CD14-positive monocyte (primary cell): ENCODE data around the gene EMILIN3. TPM values are rescaled to one million over a fixed set of nuclear protein-coding genes. Genes with fewer than 3 reads are reported as not detected.

ENCODE experiments used
- DNase-seq, 3 donors: peaks; one replicate each; pipeline ENCODE4 v3.0.0-alpha.2; 2011 to 2022
- H2AFZ ChIP-seq: 2 replicates; pipeline ENCODE4 v1.6.0; 2012; ENCODE audit warnings: mild to moderate bottlenecking, low read depth, low read length, inconsistent platforms; ENCODE audit not compliant: insufficient read depth, poor library complexity, severe bottlenecking
- H3K27ac ChIP-seq, 2 donors: 1 replicate in 1 of 2; 2 replicates in 1 of 2; pipeline ENCODE4 v1.5.1; 2012 to 2013; ENCODE audit warnings: low read length in 2 of 2, control low read depth in 1 of 2, inconsistent platforms in 1 of 2, low read depth in 1 of 2, mild to moderate bottlenecking in 1 of 2
- H3K27me3 ChIP-seq, 2 donors: one replicate each; pipeline versions ENCODE4 v1.6.0 to v1.6.1; 2011 to 2013; ENCODE audit warnings: low read length in 2 of 2; ENCODE audit not compliant: control insufficient read depth in 2 of 2, insufficient read depth in 2 of 2
- H3K36me3 ChIP-seq, 2 donors: replicated peaks in 1 of 2; 1 replicate in 1 of 2; 2 replicates in 1 of 2; pipeline versions ENCODE4 v1.5.1 to v1.6.1; 2012 to 2013; ENCODE audit warnings: low read length in 2 of 2, control low read depth in 1 of 2, inconsistent platforms in 1 of 2, mild to moderate bottlenecking in 1 of 2; ENCODE audit not compliant: insufficient read depth in 2 of 2, control insufficient read depth in 1 of 2
- H3K4me1 ChIP-seq, 2 donors: 1 replicate in 1 of 2; 2 replicates in 1 of 2; pipeline versions ENCODE4 v1.5.1 to v1.6.1; 2012 to 2013; ENCODE audit warnings: low read length in 2 of 2, control low read depth in 1 of 2, inconsistent platforms in 1 of 2, mild to moderate bottlenecking in 1 of 2, moderate library complexity in 1 of 2; ENCODE audit not compliant: insufficient read depth in 2 of 2, control insufficient read depth in 1 of 2
- H3K4me2 ChIP-seq: replicated peaks from 2 replicates; pipeline ENCODE3; 2012; ENCODE audit warnings: low read length, moderate library complexity, mild to moderate bottlenecking; ENCODE audit not compliant: poor library complexity, severe bottlenecking; ENCODE audit errors: extremely low read depth
- H3K4me3 ChIP-seq, 3 experiments: fragments of 200-600 bp in 1 of 3; sonication (generic) in 1 of 3; replicated peaks in 1 of 3; 1 replicate in 2 of 3; 2 replicates in 1 of 3; pipeline ENCODE4 v1.5.1; 2011 to 2013; ENCODE audit warnings: low read length in 3 of 3, mild to moderate bottlenecking in 3 of 3, control low read depth in 2 of 3, low read depth in 2 of 3, inconsistent platforms in 1 of 3, moderate library complexity in 1 of 3
- H3K79me2 ChIP-seq: 2 replicates; pipeline ENCODE4 v1.6.0; 2012; ENCODE audit warnings: mild to moderate bottlenecking, control low read depth, inconsistent platforms, low read length, moderate library complexity; ENCODE audit not compliant: insufficient read depth
- H3K9ac ChIP-seq: 2 replicates; pipeline ENCODE4 v1.6.0; 2017; ENCODE audit warnings: low read length, mild to moderate bottlenecking; ENCODE audit not compliant: insufficient read depth, poor library complexity, severe bottlenecking
- H3K9me3 ChIP-seq, 2 donors: replicated peaks in 1 of 2; 1 replicate in 1 of 2; 2 replicates in 1 of 2; pipeline versions ENCODE4 v1.5.1 to v1.6.1; 2012 to 2013; ENCODE audit warnings: low read length in 2 of 2, control low read depth in 1 of 2; ENCODE audit not compliant: control insufficient read depth in 1 of 2, insufficient read depth in 1 of 2
- H4K20me1 ChIP-seq: 2 replicates; pipeline ENCODE4 v1.6.0; 2012; ENCODE audit warnings: mild to moderate bottlenecking, low read length, control low read depth, moderate library complexity; ENCODE audit not compliant: insufficient read depth
- H3K27ac Mint-ChIP-seq, 7 donors: one replicate each; pipeline ENCODE4 v1.8.0; 2020; ENCODE audit warnings: mild to moderate bottlenecking in 7 of 7, mixed read lengths in 7 of 7, moderate library complexity in 6 of 7, inconsistent platforms in 2 of 7
- H3K27me3 Mint-ChIP-seq, 3 donors: one replicate each; pipeline ENCODE4 v1.8.0; 2021 to 2022; ENCODE audit warnings: low read depth in 3 of 3, mild to moderate bottlenecking in 3 of 3, mixed read lengths in 3 of 3, moderate library complexity in 3 of 3, inconsistent platforms in 1 of 3
- H3K36me3 Mint-ChIP-seq, 2 donors: one replicate each; pipeline ENCODE4 v1.8.0; 2020; ENCODE audit warnings: mixed read lengths in 2 of 2, inconsistent platforms in 1 of 2, mild to moderate bottlenecking in 1 of 2
- H3K4me1 Mint-ChIP-seq: one replicate; pipeline ENCODE4 v1.8.0; 2020; ENCODE audit warnings: mild to moderate bottlenecking, mixed read lengths
- H3K4me3 Mint-ChIP-seq, 2 donors: one replicate each; pipeline ENCODE4 v1.8.0; 2020; ENCODE audit warnings: mild to moderate bottlenecking in 2 of 2, mixed read lengths in 2 of 2, moderate library complexity in 1 of 2
- H3K9me3 Mint-ChIP-seq, 7 donors: one replicate each; pipeline ENCODE4 v1.8.0; 2020 to 2022; ENCODE audit warnings: mixed read lengths in 7 of 7, mild to moderate bottlenecking in 6 of 7, moderate library complexity in 6 of 7, inconsistent platforms in 2 of 7
- CTCF ChIP-seq: fragments of 200-600 bp; IDR thresholded peaks from one replicate; pipeline ENCODE4 v1.8.0; 2022; ENCODE audit warnings: antibody characterized with exemption, mild to moderate bottlenecking
- WGBS: methylation state at CpG from one replicate; pipeline ENCODE4 v1.1.5; 2013; ENCODE audit warnings: missing lambda C conversion rate; ENCODE audit not compliant: insufficient coverage; 5-methylcytosine and 5-hydroxymethylcytosine counted together
- intact Hi-C, 2 donors: fragments of 100-400 bp; cut with micrococcal nuclease; formaldehyde crosslinking; loops; one replicate each; pipeline versions ENCODE4 v1.15.0 to v1.15.1; 2023
- polyA plus RNA-seq, 3 donors: library from polyadenylated mRNA; depleted of rRNA in 1 of 3; unstranded in 2 of 3; stranded (reverse) in 1 of 3; fragments of 300-500 nt in 2 of 3; fragments of >200 nt in 1 of 3; fragmentation: Illumina TruSeq in 2 of 3; gene quantifications; 1 replicate in 2 of 3; 2 replicates in 1 of 3; pipeline ENCODE4 v1.2.3, GENCODE V29; 2012 to 2021

EMILIN3 gene
- polyA plus RNA-seq, 3 donors: not detected

GRCh38 chr20:41335591-41335990 lies 31.0 kb downstream of the EMILIN3 start:
- no peak for TF ChIP-seq CTCF
- intact Hi-C loops: no loop called here
- no peak overlapping the region for H3K4me2 ChIP-seq
- H3K27me3 ChIP-seq: peaks cover 5 to 24% of the 10 kb centered on the region in 2 donors
- Mint-ChIP-seq H3K36me3 (peaks cover 0 to 2% of the 10 kb centered on the region in 2 donors), H3K27me3 (peaks cover 32 to 53% (median 36%) of the 10 kb centered on the region in 3 donors), H3K4me1 (peaks cover 11% of the 10 kb centered on the region), H3K9me3 (peaks cover 0 to 2% (median 0%) of the 10 kb centered on the region in 7 donors), H3K4me3 (no peak overlapping the region), H3K27ac (no peak overlapping the region)
- no peaks in the 10 kb centered on the region for H4K20me1 ChIP-seq
- no peak for DNase-seq
- H2AFZ ChIP-seq: no peak overlapping the region
- H3K79me2 ChIP-seq: no peaks in the 10 kb centered on the region
- no peak overlapping the region for H3K27ac ChIP-seq
- WGBS: 50% methylated on average over 1 of the region's 1 CpG
- no peaks in the 10 kb centered on the region for H3K36me3 ChIP-seq
- no peaks in the 10 kb centered on the region for H3K9me3 ChIP-seq
- H3K9ac ChIP-seq: no peak overlapping the region
- peaks cover 9% of the 10 kb centered on the region in 2 donors for H3K4me1 ChIP-seq
- no peak overlapping the region for H3K4me3 ChIP-seq

DNA sequence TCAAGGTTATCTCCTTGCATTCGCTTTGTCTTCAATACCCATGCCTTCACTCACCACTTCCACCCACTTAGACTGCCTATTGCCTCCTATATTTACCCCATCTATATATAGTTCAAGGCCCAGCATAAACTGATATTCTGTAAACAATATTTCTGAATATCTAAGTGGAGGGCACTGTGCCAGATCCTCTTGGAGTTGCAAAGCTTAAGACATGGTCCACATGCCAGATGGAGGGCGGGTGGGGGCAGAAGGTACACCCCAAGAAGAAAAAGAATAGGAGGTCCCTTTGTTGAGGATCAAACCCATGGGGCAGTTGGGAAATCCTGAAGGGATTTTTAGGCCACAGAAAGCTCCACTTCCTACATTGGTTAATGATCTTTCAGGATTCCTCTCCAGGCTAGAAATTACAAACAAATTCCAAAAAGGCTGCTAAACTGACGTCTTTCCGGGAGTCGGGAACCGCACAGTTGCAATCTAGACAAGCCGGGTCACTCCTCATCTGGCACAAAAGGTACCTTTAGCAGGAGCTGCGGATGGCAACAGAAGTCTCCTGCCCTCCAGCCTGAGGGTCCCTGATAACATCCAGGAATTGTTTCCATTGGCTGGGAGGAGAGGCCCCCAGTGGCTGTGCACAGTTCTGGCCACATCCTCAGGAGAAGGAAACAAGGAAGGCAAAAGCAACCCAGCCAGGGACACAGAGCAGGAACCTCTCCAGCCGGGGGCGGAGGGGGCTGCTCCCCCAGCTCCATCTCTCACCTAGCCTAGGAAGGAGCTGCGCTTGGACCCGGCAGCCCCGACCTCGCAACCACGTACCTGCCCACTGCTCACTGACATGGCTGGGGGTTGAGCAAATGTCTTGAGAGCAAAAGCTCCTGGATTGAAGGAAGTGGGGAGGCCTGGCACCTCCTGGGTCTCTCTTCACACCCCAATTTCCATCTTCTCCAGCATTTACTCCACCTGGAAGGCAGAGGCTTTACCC lies 31.9 kb downstream of the EMILIN3 start:
- Histone ChIP-seq H3K9me3 (no peaks in the 10 kb centered on the region), H2AFZ (no peak overlapping the region), H3K4me1 (peaks cover 6 to 8% of the 10 kb centered on the region in 2 donors), H3K27ac (no peak overlapping the region), H3K79me2 (no peaks in the 10 kb centered on the region), H3K36me3 (no peaks in the 10 kb centered on the region), H3K4me3 (no peak overlapping the region), H4K20me1 (no peaks in the 10 kb centered on the region), H3K4me2 (no peak overlapping the region), H3K9ac (no peak overlapping the region), H3K27me3 (peaks cover 5 to 23% of the 10 kb centered on the region in 2 donors)
- Mint-ChIP-seq H3K4me3 (no peak overlapping the region), H3K9me3 (peaks cover 0 to 2% (median 0%) of the 10 kb centered on the region in 7 donors), H3K4me1 (peaks cover 10% of the 10 kb centered on the region), H3K27ac (no peak overlapping the region), H3K36me3 (peaks cover 0 to 2% of the 10 kb centered on the region in 2 donors), H3K27me3 (peaks cover 25 to 50% (median 32%) of the 10 kb centered on the region in 3 donors)
- 91% methylated on average over 7 of the region's 15 CpGs for WGBS
- no peak for DNase-seq
- intact Hi-C loops: no loop called here
- TF ChIP-seq CTCF: no peak
